HG03520 (cell line): ENCODE data around the gene THOC2.
"Not testable (repeated sequence)": the region's sequence is repeated elsewhere in the genome, so short reads cannot be mapped to it uniquely, and the experiment has no call there.

Experiments used
- ATAC-seq: cut with Tn5 transposase; IDR thresholded peaks from one replicate; pipeline ENCODE4 v1.9.1; 2021; ENCODE audit warnings: mild to moderate bottlenecking, moderate library complexity; ENCODE audit not compliant: unreplicated experiment

Gene THOC2

GRCh38 chrX:123736333-123736921 lies 3.6 kb upstream of the THOC2 start:
- ATAC-seq, result no peak

- ATAC-seq, result not testable (repeated sequence)
Observed at GRCh38 chrX:123735137-123735536, 2.3 kb upstream of the THOC2 start.

DNA sequence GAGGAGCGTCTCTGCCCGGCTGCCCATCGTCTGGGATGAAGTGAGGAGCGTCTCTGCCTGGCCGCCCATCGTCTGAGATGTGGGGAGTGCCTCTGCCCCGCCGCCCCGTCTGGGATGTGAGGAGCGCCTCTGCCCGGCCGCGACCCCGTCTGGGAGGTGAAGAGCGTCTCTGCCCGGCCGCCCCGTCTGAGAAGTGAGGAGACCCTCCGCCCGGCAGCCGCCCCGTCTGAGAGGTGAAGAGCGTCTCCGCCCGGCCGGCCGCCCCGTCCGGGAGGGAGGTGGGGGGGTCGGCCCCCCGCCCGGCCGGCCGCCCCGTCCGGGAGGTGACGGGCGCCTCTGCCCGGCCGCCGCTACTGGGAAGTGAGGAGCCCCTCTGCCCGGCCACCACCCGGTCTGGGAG lies 1.2 kb upstream of the THOC2 start:
- ATAC-seq, result not testable (repeated sequence)

GRCh38 chrX:123731987-123732669 lies 724 bp downstream of the THOC2 start:
- no peak for ATAC-seq

DNA sequence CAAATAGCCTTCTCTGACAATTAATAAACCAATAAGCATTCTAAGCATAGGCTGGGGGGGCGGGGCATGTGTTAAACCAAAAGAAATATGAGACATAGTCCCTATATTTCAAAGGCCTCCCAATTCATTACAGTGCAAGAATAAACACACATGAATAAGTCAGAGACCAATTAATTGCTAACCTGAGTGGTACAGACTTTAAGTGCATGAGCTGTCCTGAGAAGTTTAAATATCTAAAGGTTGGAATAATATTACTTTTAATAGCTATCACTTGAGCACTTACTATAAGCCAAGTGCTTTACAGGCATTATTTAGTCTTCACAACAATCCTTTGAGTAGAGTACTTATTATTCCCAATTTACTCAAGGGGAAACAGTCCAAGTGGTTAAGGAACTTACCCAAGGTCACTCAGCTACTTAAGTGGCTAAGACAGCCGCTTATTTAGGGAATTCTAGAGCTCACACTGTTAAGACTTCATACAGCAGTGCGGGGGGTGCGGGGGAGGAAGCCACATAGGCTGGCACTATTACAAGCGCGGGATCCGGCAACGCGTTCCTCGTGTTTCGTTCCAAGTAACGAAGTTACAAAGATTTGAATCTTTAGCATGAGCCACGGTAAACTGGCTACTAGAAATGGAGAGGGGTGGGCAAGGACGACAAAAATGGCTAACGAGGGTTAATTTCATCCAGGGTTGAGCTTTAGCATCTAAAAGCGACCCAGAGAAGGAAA lies 1.4 kb downstream of the THOC2 start:
- ATAC-seq, result no peak

GRCh38 chrX:123728554-123728953 lies 4.3 kb downstream of the THOC2 start:
- no peak for ATAC-seq

GRCh38 chrX:123728016-123728415 lies 4.8 kb downstream of the THOC2 start:
- no peak for ATAC-seq

- ATAC-seq, result not testable (repeated sequence)
Observed at GRCh38 chrX:123722193-123722592, 10.7 kb downstream of the THOC2 start.

DNA sequence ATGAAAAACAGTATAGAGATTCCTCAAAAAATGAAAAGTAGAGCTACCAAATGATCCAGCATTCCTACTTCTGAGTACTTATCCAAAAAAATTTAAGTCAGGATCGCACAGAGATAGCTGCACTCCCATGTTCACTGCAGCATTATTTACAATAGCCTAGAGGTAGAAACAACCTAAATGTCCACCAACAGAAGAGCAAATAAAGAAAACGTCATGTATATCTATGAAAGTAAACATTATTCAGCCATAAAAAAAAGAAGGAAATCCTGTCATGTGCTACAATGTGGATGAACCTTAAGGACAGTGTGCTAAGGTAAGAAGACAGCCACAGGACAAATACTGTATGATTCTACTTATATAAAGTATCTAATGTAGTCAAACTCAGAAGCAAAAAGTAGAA lies 12.4 kb downstream of the THOC2 start:
- no peak for ATAC-seq

DNA sequence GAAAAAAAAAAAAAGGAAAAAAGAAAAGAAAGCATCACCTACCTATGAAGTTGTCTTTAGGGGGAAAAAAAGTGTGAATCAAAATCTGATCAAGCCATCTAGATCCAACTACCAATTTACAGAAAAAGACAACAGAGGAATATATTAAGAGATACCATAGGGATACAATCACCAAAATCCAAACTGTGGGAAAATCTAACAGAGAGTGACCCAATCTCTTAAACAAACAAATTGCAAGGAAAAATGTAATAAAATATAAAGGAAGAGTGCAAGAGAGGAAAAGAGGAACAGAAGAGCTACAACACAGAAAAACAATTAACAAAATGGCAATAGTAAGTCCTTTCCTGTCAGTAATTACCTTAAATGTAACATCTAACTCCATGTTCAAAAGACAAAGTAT lies 19.0 kb downstream of the THOC2 start:
- ATAC-seq, result no peak

DNA sequence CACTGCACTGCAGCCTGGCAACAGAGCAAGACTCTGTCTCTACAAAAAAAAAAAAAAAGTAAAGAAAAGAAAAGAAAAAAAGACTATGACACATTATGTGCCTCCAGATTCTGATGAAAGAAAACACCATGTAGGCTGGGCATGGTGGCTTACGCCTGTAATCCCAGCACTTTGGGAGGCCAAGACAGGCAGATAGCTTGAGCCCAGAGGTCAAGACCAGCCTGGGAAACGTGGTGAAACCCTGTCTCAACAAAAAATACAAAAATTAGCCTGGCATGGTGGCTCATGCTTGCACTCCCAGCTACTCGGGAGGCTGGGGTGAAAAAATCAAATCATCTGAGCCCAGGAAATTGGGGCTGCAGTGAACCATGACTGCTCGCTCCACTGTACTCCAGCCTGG lies 19.4 kb downstream of the THOC2 start:
- ATAC-seq, result no peak

DNA sequence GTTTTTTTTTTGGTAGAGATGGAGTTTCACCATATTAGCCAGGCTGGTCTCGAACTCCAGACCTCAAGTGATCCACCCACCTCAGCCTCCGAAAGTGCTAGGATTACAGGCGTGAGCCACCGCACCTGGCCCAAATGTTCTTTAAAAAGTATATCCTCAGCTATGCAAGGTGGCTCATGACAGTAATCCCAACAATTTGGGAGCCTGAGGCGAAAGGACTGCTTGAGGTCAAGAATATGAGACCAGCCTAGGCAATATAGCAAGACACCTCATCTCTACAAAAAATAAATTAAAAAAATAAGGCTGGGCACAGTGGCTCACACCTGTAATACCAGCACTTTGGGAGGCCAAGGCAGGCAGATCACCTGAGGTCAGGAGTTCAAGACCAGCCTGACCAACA lies 21.7 kb downstream of the THOC2 start:
- not testable (repeated sequence) for ATAC-seq

GRCh38 chrX:123704781-123705180 lies 28.1 kb downstream of the THOC2 start:
- ATAC-seq, result no peak

DNA sequence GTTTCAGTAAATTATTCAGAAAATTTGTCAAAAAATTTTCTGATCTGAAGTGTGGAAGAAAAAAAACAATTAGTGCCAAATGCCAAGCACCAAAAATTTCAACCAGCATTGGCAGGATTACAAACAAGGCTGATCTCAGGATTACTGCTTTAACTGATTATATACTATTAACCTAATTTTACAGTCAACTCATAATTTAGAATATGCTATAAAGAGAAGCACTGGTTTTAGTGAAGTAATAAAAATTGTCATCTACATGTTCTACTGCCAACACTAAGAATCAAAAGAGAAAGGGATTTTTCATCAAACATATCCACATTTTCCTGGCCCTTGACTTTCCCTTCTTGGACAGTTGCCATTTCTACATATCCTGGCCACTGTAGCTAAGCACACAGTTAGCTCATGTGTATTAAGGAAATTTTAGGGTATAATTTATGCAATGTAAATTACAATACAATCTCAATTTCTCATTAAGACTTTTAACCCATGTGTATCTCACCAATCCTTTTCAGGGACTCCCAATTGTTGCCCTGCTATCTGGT lies 33.8 kb downstream of the THOC2 start:
- no peak for ATAC-seq

- no peak for ATAC-seq
Observed at GRCh38 chrX:123696334-123696733, 36.5 kb downstream of the THOC2 start.

GRCh38 chrX:123695242-123695641 lies 37.6 kb downstream of the THOC2 start:
- no peak for ATAC-seq

- ATAC-seq, result no peak
Observed at GRCh38 chrX:123691776-123692175, 41.1 kb downstream of the THOC2 start.

GRCh38 chrX:123688524-123688923 lies 44.3 kb downstream of the THOC2 start:
- no peak for ATAC-seq

GRCh38 chrX:123685232-123685631 lies 47.6 kb downstream of the THOC2 start:
- no peak for ATAC-seq

GRCh38 chrX:123682186-123682585 lies 50.7 kb downstream of the THOC2 start:
- ATAC-seq, result no peak

GRCh38 chrX:123679733-123680460 lies 53.0 kb downstream of the THOC2 start:
- ATAC-seq, result not testable (repeated sequence)
